Anterior cingulate cortex (tissue), 58 donors: ENCODE measurements around the gene VEGFB.

Experiments used
- DNase-seq, 58 donors: peaks; one replicate each; lab custom pipeline; 2025; lab: John Stamatoyannopoulos, UW

Gene VEGFB

GRCh38 chr11:64275031-64275800, 40.8 kb downstream of the VEGFB start:
- no peak for DNase-seq

- DNase-seq, result no peak
These were observed 41.5 kb downstream of the VEGFB start for GRCh38 chr11:64275841-64276240.

GRCh38 chr11:64276653-64277431, 42.5 kb downstream of the VEGFB start:
- DNase-seq, result peak in 1 of 58 donors; percentile 27

- no peak for DNase-seq
These were observed 44.3 kb downstream of the VEGFB start for GRCh38 chr11:64278576-64279190.

GRCh38 chr11:64281957-64282770, 47.8 kb downstream of the VEGFB start:
- no peak for DNase-seq

- DNase-seq, result no peak
These were observed 48.7 kb downstream of the VEGFB start for GRCh38 chr11:64283092-64283491.

GRCh38 chr11:64284048-64284961, 49.9 kb downstream of the VEGFB start, which contains the start of gene BAD:
BAD (minus strand) TSS chr11:64284665; CDS start chr11:64284368, 297 bp downstream.
- DNase-seq, result peak; percentile 55 to 98 (median 94)

GRCh38 chr11:64284962-64285884, 50.8 kb downstream of the VEGFB start, which contains the start of gene GPR137:
GPR137 (plus strand) TSS chr11:64285848; CDS start chr11:64286525, 677 bp downstream.
- DNase-seq, result peak in 57 of 58 donors; percentile 67 to 95 (median 88)

GRCh38 chr11:64285885-64286800, 51.8 kb downstream of the VEGFB start:
- peak in 1 of 58 donors; percentile 22 for DNase-seq

- DNase-seq, result no peak
These were observed 52.4 kb downstream of the VEGFB start for GRCh38 chr11:64286801-64287159.

- DNase-seq, result no peak
These were observed 53.4 kb downstream of the VEGFB start for GRCh38 chr11:64287676-64288352.

- DNase-seq, result no peak
These were observed 54.0 kb downstream of the VEGFB start for GRCh38 chr11:64288353-64288750.
